Thymus (tissue), 11 donors: Measurements from ENCODE around the gene FAM9A. TPM values are rescaled to one million over a fixed set of nuclear protein-coding genes. Genes with fewer than 3 reads are reported as not detected.

Source experiments
- DNase-seq, 9 donors: peaks; one replicate each; pipeline ENCODE4 v3.0.0-alpha.2; 2013; ENCODE audit warnings: low spot score in 9 of 9, low read depth in 6 of 9, missing footprints in 1 of 9
- H3K27ac ChIP-seq, 2 donors: one replicate each; pipeline ENCODE4 v1.5.1; 2013; ENCODE audit warnings: control low read depth in 1 of 2, low read depth in 1 of 2, low read length in 1 of 2, mild to moderate bottlenecking in 1 of 2, moderate library complexity in 1 of 2
- H3K27me3 ChIP-seq, 2 donors: one replicate each; pipeline ENCODE4 v1.5.1; 2013; ENCODE audit warnings: low read length in 1 of 2; ENCODE audit not compliant: control insufficient read depth in 2 of 2, insufficient read depth in 1 of 2
- H3K36me3 ChIP-seq, 2 donors: one replicate each; pipeline ENCODE4 v1.5.1; 2013; ENCODE audit warnings: low read length in 1 of 2, mild to moderate bottlenecking in 1 of 2, moderate library complexity in 1 of 2; ENCODE audit not compliant: control insufficient read depth in 2 of 2, insufficient read depth in 2 of 2
- H3K4me1 ChIP-seq, 2 donors: one replicate each; pipeline ENCODE4 v1.5.1; 2013; ENCODE audit warnings: low read length in 2 of 2; ENCODE audit not compliant: control insufficient read depth in 2 of 2, insufficient read depth in 2 of 2
- H3K4me3 ChIP-seq, 2 donors: one replicate each; pipeline ENCODE4 v1.5.1; 2013; ENCODE audit warnings: low read length in 2 of 2, control low read depth in 1 of 2, mild to moderate bottlenecking in 1 of 2
- H3K9me3 ChIP-seq, 2 donors: one replicate each; pipeline ENCODE4 v1.5.1; 2013; ENCODE audit warnings: low read length in 1 of 2, mild to moderate bottlenecking in 1 of 2; ENCODE audit not compliant: control insufficient read depth in 2 of 2, insufficient read depth in 1 of 2
- WGBS: extraction: QIAGEN DNeasy Blood & Tissue Kit; methylation state at CpG from one replicate; pipeline ENCODE4 v1.1.7; 2013; 5-methylcytosine and 5-hydroxymethylcytosine counted together
- polyA plus RNA-seq: library from polyadenylated mRNA; stranded (reverse); fragments of 200-250 nt; gene quantifications from one replicate; pipeline ENCODE4 v1.2.3, GENCODE V29; 2013
- total RNA-seq: library from RNA; stranded (reverse); fragments of 120-200 nt; gene quantifications from one replicate; pipeline ENCODE4 v1.2.4, GENCODE V29; 2013
- donor health status: healthy.

FAM9A gene
- total and polyA plus RNA-seq, 2 donors: not detected

DNA sequence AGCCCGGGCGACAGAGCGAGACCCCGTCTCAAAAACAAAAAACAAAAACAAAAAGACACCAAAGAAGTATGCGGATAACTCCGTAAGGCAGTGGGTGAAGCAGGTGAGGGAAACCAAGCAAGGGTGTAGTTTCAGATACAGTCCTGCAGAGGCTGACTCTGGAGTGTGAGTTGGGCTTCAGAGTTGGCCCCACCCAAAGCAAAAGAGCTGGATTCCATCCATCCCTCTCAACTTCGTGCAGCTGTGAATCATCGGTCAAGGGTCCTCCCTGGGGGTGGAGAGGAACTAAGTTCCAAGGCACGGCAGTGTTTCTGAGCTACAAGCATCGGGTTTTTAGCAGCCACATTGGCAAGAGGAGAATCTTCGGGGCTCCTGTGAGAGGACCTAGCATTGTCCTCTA is 43.9 kb upstream of the FAM9A start:
- 88% methylated on average over 11 of the region's 11 CpGs for WGBS
- Histone ChIP-seq H3K27ac (no peak overlapping the region), H3K36me3 (no peaks in the 10 kb centered on the region), H3K4me1 (no peaks in the 10 kb centered on the region), H3K27me3 (no peaks in the 10 kb centered on the region), H3K4me3 (no peak overlapping the region), H3K9me3 (no peaks in the 10 kb centered on the region)
- no peak for DNase-seq

- WGBS: 94% methylated on average over 1 of the region's 1 CpG
Observed at GRCh38 chrX:8844157-8844556, 43.0 kb upstream of the FAM9A start.

GRCh38 chrX:8841911-8842310 is 40.7 kb upstream of the FAM9A start:
- WGBS: 95% methylated on average over 6 of the region's 6 CpGs
- H3K9me3 ChIP-seq: no peaks in the 10 kb centered on the region
- H3K27me3 ChIP-seq: no peaks in the 10 kb centered on the region
- H3K27ac ChIP-seq: no peak overlapping the region
- no peak overlapping the region for H3K4me3 ChIP-seq
- no peaks in the 10 kb centered on the region for H3K36me3 ChIP-seq
- DNase-seq: no peak
- no peaks in the 10 kb centered on the region for H3K4me1 ChIP-seq

More at GRCh38 chrX:8844157-8844556, 43.0 kb upstream of the FAM9A start:
- no peak overlapping the region for H3K4me3 ChIP-seq
- no peak overlapping the region for H3K27ac ChIP-seq
- H3K36me3 ChIP-seq: no peaks in the 10 kb centered on the region
- H3K4me1 ChIP-seq: no peaks in the 10 kb centered on the region
- H3K27me3 ChIP-seq: no peaks in the 10 kb centered on the region
- no peaks in the 10 kb centered on the region for H3K9me3 ChIP-seq
- DNase-seq: no peak

DNA sequence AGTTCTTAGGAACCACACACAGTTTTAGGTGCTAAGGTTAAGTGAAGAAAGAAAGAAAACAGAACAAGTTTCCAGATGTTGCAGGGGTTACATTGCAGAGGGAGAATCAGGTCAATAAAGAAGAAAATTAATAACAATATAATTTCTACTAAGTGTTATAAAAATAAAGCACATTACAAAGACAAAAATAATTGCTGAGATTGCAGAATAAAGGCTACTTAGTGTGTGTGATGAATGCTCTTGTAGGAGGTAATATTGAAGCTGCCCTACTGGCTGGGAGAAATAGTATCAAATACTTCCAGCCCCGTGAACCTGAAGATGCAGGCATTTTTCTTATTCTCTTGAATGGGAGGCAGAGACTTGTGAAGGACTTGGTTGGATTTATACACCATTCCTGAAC is 33.2 kb upstream of the FAM9A start:
- H3K9me3 ChIP-seq: no peaks in the 10 kb centered on the region
- H3K4me1 ChIP-seq: no peaks in the 10 kb centered on the region
- WGBS: 93% methylated on average over 1 of the region's 1 CpG
- no peaks in the 10 kb centered on the region for H3K36me3 ChIP-seq
- no peak overlapping the region for H3K4me3 ChIP-seq
- DNase-seq: no peak
- H3K27ac ChIP-seq: no peak overlapping the region
- no peaks in the 10 kb centered on the region for H3K27me3 ChIP-seq

DNA sequence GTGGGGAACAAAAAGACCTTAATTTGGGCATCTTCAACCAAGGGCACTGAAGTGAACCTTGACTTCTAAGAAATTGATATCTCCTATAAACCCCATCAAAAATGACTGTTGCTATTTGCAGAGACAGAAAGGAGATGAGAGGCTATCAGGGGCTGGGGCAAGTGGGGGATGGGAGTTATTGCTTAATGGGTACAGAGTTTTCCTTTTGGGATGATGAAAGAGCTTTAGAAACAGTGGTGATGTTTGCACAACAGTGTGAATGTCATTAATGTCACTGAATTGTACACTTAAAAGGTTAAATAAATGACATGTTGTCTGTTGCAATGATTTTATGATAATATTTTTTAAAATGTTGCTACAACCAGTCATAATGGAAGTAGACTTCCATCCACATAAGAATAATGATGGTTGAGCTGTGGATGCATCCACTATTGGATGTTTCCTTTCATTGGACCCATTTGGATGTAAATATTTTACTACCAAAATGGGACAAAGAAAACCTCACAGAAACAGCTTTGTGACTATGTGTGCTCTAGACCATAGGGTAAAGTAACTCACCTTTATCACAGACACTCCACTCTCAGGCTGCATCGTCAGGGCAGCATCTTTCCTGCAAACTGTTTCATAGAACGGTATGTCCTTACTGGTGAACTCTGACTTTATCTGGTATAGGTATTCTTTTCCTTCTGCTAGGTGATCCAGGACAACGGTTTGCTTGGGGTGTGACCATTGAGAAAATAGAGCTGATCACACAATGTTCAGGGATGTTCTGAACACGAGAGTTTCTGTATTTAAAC is 31.6 kb upstream of the FAM9A start:
- Histone ChIP-seq H3K36me3 (no peaks in the 10 kb centered on the region), H3K27ac (no peak overlapping the region), H3K4me1 (no peaks in the 10 kb centered on the region), H3K9me3 (no peaks in the 10 kb centered on the region), H3K4me3 (no peak overlapping the region), H3K27me3 (no peaks in the 10 kb centered on the region)
- DNase-seq: no peak
- 91% methylated on average over 4 of the region's 4 CpGs for WGBS

DNA sequence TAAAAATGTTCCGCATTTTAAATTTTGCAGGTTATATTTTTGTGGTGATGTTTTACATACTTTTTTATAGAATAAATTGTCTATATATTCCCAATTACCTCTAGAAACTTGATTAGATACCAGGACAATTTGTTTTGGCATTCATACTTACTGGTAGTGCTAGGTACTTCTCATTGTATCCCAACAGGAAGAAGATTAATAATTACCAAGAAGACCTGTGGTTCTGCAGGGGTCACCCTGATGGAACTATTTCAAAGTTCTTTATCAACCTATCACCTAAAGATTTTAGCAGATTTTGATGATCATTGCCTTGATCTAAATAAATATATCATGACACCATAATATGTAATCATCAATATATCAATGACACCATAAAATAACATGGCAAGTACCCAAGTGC is 22.5 kb upstream of the FAM9A start:
- no peak for DNase-seq
- 100% methylated on average over 1 of the region's 1 CpG for WGBS
- H3K9me3 ChIP-seq: no peaks in the 10 kb centered on the region

DNA sequence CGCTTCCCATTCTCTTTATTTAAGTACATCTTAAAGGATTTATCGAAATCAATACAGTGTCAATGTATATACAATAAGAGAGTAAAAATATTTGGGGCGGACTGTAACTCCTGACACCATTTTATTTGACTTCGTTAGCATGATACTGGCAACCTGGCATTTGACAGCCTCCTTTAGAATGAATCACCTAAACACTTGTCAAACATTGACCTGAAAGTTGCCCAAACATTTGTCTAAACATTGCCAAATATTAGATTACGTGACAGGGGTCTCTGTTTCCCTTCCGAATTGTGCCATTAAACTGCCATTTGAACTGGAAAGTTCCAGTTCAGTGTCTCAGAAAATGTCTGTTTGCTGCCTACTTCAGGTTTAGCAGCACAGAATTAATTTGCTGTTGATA is 20.8 kb upstream of the FAM9A start:
- Histone ChIP-seq H3K4me1 (peaks cover 0 to 5% of the 10 kb centered on the region in 2 donors), H3K36me3 (no peaks in the 10 kb centered on the region), H3K27me3 (no peaks in the 10 kb centered on the region), H3K9me3 (no peaks in the 10 kb centered on the region), H3K4me3 (no peak overlapping the region), H3K27ac (no peak overlapping the region)
- 95% methylated on average over 6 of the region's 6 CpGs for WGBS
- no peak for DNase-seq

More for the DNA sequence above, 22.5 kb upstream of the FAM9A start:
- Histone ChIP-seq H3K36me3 (no peaks in the 10 kb centered on the region), H3K4me1 (peaks cover 0 to 5% of the 10 kb centered on the region in 2 donors), H3K4me3 (no peak overlapping the region), H3K27me3 (no peaks in the 10 kb centered on the region), H3K27ac (no peak overlapping the region)

DNA sequence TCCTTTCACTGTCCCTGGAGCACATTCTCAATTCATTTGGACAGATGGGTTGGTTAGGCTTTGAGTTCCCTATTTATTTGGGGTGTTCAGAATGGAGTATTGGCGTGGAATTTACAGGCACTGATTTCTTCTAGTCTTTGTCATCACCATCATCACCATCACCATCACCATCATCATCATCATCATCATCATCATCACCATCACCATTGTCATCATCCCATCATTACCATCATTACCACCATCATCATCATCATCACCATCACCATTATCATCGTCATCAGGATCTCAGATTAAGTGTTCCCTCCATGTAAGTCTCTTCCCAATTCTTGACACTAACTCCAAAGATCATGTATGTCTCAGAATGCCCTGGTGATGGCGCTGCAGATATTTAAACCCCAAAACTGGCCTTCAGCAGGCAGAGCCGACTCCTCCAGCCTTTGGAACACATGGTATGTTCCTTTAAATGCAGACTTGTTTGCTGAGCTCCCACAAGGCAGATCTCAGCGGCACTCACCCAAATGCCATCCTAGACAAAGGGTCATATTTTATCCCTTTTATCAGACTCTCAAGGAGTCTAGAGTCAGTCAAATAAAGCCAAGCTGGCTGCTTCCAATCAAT is 19.8 kb upstream of the FAM9A start:
- 60% methylated on average over 5 of the region's 5 CpGs for WGBS
- Histone ChIP-seq H3K36me3 (no peaks in the 10 kb centered on the region), H3K4me3 (no peak overlapping the region), H3K4me1 (peaks cover 0 to 5% of the 10 kb centered on the region in 2 donors), H3K27me3 (no peaks in the 10 kb centered on the region), H3K9me3 (no peaks in the 10 kb centered on the region), H3K27ac (no peak overlapping the region)
- no peak for DNase-seq

- Histone ChIP-seq H3K4me3 (no peak overlapping the region), H3K4me1 (no peaks in the 10 kb centered on the region), H3K27ac (no peak overlapping the region), H3K36me3 (no peaks in the 10 kb centered on the region), H3K27me3 (no peaks in the 10 kb centered on the region), H3K9me3 (no peaks in the 10 kb centered on the region)
- DNase-seq: peak in 6 of 9 donors; percentile 15 to 57 (median 26)
Observed at GRCh38 chrX:8815460-8816065, 14.4 kb upstream of the FAM9A start.
